ENCODE measurements around the gene ZNF544.

ZNF544 gene

DNA sequence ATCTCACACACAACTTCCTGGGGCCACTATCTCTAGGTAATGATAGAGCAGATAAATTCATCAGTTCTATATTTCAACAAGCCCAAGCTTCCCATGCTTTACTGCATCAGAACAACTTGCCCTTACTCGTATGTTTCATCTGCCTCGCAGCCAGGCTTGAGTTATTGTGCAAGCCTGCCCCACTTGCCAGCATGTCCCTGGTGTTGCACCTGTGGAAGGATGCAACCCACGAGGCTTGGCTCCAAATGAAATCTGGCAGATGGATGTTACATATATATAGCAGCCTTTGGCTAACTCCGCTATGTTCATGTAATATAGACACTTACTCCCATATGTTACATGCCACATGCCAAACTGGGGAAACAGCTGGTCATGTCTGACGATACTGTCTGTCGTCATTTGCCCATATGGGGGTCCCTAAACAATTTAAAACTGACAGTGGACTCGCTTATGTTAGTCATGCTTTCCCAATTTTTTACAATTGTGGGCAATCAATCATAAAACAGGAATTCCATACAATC is 82.7 kb downstream of the ZNF544 start:
- DNase-seq (ENCODE audit: extremely low read depth, low read depth): no peak
- TF ChIP-seq, protein P1, sequence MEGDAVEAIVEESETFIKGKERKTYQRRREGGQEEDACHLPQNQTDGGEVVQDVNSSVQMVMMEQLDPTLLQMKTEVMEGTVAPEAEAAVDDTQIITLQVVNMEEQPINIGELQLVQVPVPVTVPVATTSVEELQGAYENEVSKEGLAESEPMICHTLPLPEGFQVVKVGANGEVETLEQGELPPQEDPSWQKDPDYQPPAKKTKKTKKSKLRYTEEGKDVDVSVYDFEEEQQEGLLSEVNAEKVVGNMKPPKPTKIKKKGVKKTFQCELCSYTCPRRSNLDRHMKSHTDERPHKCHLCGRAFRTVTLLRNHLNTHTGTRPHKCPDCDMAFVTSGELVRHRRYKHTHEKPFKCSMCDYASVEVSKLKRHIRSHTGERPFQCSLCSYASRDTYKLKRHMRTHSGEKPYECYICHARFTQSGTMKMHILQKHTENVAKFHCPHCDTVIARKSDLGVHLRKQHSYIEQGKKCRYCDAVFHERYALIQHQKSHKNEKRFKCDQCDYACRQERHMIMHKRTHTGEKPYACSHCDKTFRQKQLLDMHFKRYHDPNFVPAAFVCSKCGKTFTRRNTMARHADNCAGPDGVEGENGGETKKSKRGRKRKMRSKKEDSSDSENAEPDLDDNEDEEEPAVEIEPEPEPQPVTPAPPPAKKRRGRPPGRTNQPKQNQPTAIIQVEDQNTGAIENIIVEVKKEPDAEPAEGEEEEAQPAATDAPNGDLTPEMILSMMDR (IDR thresholded peaks at IDR 0.05; ENCODE audit: low read depth, low read length, missing control alignments): no peak
- no peak overlapping the region for H3K4me3 ChIP-seq (replicated peaks; ENCODE audit: low read depth, low read length)

Measured in HFF-Myc (cell line).